ENCODE measurements around the gene SMKR1.

DNA sequence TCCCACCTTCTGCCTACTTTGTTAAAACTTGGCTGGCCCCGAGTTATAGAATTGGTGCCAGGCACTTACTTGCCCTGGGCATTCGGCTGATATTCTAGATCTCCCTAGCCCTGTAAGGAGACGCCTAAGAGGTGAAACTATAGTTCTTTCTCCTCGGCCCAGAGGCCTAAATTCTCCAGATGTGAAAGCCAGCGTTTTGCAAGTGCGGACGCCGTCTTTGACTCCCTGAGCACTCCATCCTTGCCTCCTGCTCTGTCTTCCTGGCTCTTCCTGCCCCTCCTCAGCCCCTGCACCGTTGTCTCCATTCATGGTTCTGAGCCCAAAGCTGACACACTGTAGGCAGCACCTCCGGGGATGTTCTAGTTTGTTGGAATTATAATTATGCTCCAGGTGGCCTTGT is 11.2 kb downstream of the SMKR1 start:
- TF ChIP-seq CTCF (conservative IDR thresholded peaks at IDR 0.05 in 1 of 2, IDR thresholded peaks at IDR 0.05 in 1 of 2; ENCODE audit: extremely low read depth in 1 of 2, insufficient read depth in 1 of 2, low read depth in 1 of 2, low read length in 2 of 2) (no peak), EZH2 (IDR thresholded peaks at IDR 0.05; ENCODE audit: borderline replicate concordance, low read length) (no peak)
